Neural crest cell (in vitro differentiated cells): ENCODE results near the gene SLC6A19. TPM values are rescaled to one million over a fixed set of nuclear protein-coding genes. Genes with fewer than 3 reads are reported as not detected.

ENCODE experiments used
- DNase-seq: peaks from one replicate; pipeline ENCODE4 v3.0.0; 2021; ENCODE audit warnings: low read depth, mixed read lengths, low spot score
- H3K27ac Mint-ChIP-seq: one replicate; pipeline ENCODE4 v1.8.0; 2021; ENCODE audit warnings: mild to moderate bottlenecking, mixed read lengths; ENCODE audit not compliant: unreplicated experiment
- H3K27me3 Mint-ChIP-seq: 2 replicates; pipeline ENCODE4 v1.8.0; 2021; ENCODE audit warnings: low read depth, mild to moderate bottlenecking, mixed read lengths
- H3K36me3 Mint-ChIP-seq: 2 replicates; pipeline ENCODE4 v1.8.0; 2021; ENCODE audit warnings: low read depth, mild to moderate bottlenecking, mixed read lengths
- H3K4me1 Mint-ChIP-seq: 2 replicates; pipeline ENCODE4 v1.8.0; 2021; ENCODE audit warnings: mixed read lengths
- H3K4me3 Mint-ChIP-seq: one replicate; pipeline ENCODE4 v1.8.0; 2021; ENCODE audit warnings: mild to moderate bottlenecking, mixed read lengths
- H3K9me3 Mint-ChIP-seq: 2 replicates; pipeline ENCODE4 v1.8.0; 2021; ENCODE audit warnings: mixed read lengths
- total RNA-seq: library from RNA; stranded (reverse); gene quantifications from 2 replicates; pipeline ENCODE4 v1.2.1, GENCODE V29; 2021
- TF ChIP-seq, protein P1 (sequence below): fragments of 200-600 bp; sonication (generic); conservative IDR thresholded peaks from 2 replicates; pipeline ENCODE4 v1.5.0; 2021; ENCODE audit warnings: antibody characterized with exemption, mild to moderate bottlenecking

The SLC6A19 gene
- total RNA-seq, 1 donor from 2014 or later, result not detected

- no peaks in the 10 kb centered on the region for H3K27me3 Mint-ChIP-seq
- no peak for DNase-seq
- H3K4me1 Mint-ChIP-seq, result no peaks in the 10 kb centered on the region
- no peak overlapping the region for H3K27ac Mint-ChIP-seq
- no peak overlapping the region for H3K4me3 Mint-ChIP-seq
- H3K9me3 Mint-ChIP-seq, result no peaks in the 10 kb centered on the region
- TF ChIP-seq, protein P1, sequence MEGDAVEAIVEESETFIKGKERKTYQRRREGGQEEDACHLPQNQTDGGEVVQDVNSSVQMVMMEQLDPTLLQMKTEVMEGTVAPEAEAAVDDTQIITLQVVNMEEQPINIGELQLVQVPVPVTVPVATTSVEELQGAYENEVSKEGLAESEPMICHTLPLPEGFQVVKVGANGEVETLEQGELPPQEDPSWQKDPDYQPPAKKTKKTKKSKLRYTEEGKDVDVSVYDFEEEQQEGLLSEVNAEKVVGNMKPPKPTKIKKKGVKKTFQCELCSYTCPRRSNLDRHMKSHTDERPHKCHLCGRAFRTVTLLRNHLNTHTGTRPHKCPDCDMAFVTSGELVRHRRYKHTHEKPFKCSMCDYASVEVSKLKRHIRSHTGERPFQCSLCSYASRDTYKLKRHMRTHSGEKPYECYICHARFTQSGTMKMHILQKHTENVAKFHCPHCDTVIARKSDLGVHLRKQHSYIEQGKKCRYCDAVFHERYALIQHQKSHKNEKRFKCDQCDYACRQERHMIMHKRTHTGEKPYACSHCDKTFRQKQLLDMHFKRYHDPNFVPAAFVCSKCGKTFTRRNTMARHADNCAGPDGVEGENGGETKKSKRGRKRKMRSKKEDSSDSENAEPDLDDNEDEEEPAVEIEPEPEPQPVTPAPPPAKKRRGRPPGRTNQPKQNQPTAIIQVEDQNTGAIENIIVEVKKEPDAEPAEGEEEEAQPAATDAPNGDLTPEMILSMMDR, result no peak
- no peaks in the 10 kb centered on the region for H3K36me3 Mint-ChIP-seq
Observed at GRCh38 chr5:1235379-1235778, 34.0 kb downstream of the SLC6A19 start.

DNA sequence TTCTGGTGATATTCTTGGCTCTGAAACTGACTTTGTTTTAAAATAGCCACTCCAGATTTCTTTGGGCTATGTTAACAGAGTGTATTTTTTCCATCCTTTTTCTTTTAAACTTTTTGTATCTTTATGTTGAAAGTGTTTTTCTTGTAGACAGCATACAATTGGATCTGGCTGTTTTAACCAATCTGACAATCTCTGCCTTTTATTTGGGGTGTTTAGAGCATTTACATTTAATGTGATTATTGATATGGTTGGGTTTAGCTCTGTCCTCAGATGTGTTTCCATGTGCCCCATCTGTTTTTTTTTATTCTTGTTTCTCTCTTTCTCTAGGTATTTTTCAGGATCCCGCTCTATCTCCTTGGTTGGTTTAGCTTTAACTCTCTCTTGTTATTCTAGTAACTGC is 34.4 kb downstream of the SLC6A19 start:
- no peak for DNase-seq
- Mint-ChIP-seq H3K27me3 (no peaks in the 10 kb centered on the region), H3K36me3 (no peaks in the 10 kb centered on the region), H3K27ac (no peak overlapping the region), H3K9me3 (no peaks in the 10 kb centered on the region), H3K4me1 (no peaks in the 10 kb centered on the region), H3K4me3 (no peak overlapping the region)
- TF ChIP-seq, protein P1, result no peak

DNA sequence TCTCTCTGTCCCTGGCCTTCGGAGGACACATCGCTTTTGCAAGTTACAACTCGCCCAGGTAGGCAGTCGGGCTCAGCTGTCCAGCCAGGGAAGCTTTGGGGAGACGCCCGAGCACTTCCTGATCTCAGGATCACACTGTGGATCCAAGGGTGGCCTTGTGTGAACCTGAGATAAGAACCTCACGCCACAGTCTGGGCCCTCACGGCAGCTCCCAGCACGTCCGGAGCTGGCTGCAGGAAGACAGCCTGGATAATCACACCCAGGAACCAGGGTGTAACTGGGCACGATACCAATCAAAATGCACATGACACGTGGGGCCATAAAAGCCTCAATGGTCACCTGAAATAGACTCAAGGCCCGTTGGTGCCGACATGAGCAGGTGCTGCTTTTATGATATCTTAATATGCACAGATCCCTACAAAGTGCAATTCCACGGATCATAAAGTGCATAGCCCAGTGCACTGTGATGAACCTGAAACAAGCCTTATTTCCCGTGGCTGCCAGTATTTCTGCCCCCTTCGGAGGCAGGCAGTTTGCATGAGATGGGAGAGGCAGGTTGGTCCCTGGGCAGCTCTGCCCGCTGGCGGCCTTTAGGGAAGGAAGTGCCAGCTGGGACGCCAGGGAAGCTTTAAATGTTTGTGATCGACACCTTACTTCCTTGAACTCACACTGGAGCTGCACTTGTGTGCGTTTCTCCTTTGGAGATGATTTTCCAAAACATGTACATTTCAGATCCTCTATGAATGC is 38.3 kb downstream of the SLC6A19 start:
- no peaks in the 10 kb centered on the region for H3K4me1 Mint-ChIP-seq
- DNase-seq, result no peak
- TF ChIP-seq, protein P1, result no peak
- no peak overlapping the region for H3K4me3 Mint-ChIP-seq
- H3K27ac Mint-ChIP-seq, result no peak overlapping the region
- no peaks in the 10 kb centered on the region for H3K27me3 Mint-ChIP-seq
- no peaks in the 10 kb centered on the region for H3K36me3 Mint-ChIP-seq
- no peaks in the 10 kb centered on the region for H3K9me3 Mint-ChIP-seq

DNA sequence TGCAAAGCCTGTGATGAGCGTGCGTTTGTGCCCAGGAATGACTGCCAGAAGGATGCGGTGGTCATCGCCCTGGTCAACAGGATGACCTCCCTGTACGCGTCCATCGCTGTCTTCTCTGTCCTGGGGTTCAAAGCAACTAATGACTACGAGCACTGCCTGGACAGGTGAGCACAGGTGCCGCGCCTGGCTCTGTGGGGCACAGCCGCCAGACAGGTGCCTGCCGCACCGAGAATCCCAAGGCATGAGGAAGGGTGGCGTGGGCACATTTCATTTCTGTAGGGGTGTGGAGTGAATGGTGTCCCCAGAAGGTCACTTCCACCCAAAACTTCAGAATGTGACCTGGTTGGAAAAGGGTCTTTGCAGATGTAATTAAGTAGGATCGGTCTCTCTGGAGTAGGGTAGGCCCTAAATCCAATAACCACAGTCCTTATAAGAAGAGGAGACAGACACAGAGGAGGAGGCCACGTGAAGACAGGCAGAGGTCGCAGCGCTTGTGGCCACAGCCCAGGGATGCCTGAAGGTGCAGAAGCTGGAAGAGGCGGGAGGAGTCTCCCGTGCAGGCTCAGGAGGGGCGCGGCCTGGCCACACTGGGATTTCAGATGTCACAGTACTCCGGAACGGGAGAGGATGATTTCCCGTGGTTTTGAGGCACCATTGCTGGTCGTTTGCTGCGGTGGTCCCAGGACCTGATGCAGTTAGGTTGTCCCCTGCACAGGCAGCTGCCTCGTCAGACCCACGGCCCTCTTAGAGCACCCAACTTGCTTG is 39.3 kb downstream of the SLC6A19 start:
- Mint-ChIP-seq H3K9me3 (no peaks in the 10 kb centered on the region), H3K4me1 (no peaks in the 10 kb centered on the region), H3K27me3 (no peaks in the 10 kb centered on the region), H3K27ac (no peak overlapping the region), H3K36me3 (no peaks in the 10 kb centered on the region), H3K4me3 (no peak overlapping the region)
- TF ChIP-seq, protein P1, result no peak
- no peak for DNase-seq

DNA sequence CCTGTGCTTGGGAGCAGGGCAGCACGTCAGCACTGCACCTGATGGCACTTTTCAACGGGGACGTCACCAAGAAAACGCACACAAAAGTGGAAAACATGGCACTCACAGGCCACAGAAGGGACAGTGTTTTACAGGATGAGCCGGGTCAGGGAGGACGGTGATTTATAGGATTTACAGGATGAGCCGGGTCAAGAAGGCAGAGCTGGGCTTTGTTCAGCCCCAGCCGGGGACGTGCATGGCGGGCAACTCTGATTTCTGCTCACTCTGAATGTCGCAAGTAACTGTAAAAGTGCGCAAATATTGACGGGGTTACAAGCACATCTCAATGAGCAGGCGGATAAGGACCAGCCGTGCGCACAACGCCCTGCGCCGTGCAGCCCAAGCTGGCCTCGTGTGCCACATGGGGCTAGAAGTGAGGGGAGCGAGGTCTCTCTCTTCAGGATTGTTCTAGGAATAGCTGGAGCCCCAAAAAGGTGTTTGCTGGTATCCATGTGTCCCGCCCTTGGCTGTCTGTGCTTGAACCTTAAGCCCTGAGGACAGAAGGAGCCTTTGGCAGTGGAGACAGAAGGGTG is 40.2 kb downstream of the SLC6A19 start:
- H3K27me3 Mint-ChIP-seq, result no peaks in the 10 kb centered on the region
- H3K9me3 Mint-ChIP-seq, result no peaks in the 10 kb centered on the region
- H3K36me3 Mint-ChIP-seq, result no peaks in the 10 kb centered on the region
- TF ChIP-seq, protein P1, result no peak
- H3K4me3 Mint-ChIP-seq, result no peak overlapping the region
- no peaks in the 10 kb centered on the region for H3K4me1 Mint-ChIP-seq
- H3K27ac Mint-ChIP-seq, result no peak overlapping the region
- no peak for DNase-seq
